Prostate gland (tissue), 2 donors: ENCODE measurements around the gene OSMR. TPM values are rescaled to one million over a fixed set of nuclear protein-coding genes. Genes with fewer than 3 reads are reported as not detected.

Experiments used
- DNase-seq: peaks from one replicate; pipeline ENCODE4 v3.0.0-alpha.2; 2019; ENCODE audit warnings: low spot score
- H3K27ac ChIP-seq, 2 donors: fragments of 200-600 bp; sonication (generic); 2 replicates each; pipeline ENCODE4 v1.5.1; 2017 to 2019
- H3K27me3 ChIP-seq: fragments of 200-600 bp; sonication (generic); replicated peaks from 2 replicates; pipeline ENCODE4 v1.5.1; 2019; ENCODE audit not compliant: insufficient read depth
- H3K36me3 ChIP-seq, 2 donors: fragments of 200-600 bp; sonication (generic); 1 replicate in 1 of 2; 2 replicates in 1 of 2; pipeline versions ENCODE4 v1.5.1 to v1.8.1; 2017 to 2019
- H3K4me1 ChIP-seq: fragments of 200-600 bp; sonication (generic); replicated peaks from 2 replicates; pipeline ENCODE4 v1.5.1; 2019
- H3K4me3 ChIP-seq, 2 donors: fragments of 200-600 bp; sonication (generic); 2 replicates each; pipeline ENCODE4 v1.5.1; 2017 to 2019
- H3K9me3 ChIP-seq: fragments of 200-600 bp; sonication (generic); 2 replicates; pipeline ENCODE4 v1.5.1; 2017
- POLR2A ChIP-seq: fragments of 450-650 bp; IDR thresholded peaks from one replicate; pipeline ENCODE4 v1.6.1; 2016; ENCODE audit warnings: antibody characterized with exemption, mild to moderate bottlenecking
- POLR2AphosphoS5 ChIP-seq: sonication (generic); formaldehyde crosslinking; IDR thresholded peaks from one replicate; pipeline ENCODE4 v1.6.1; 2017; ENCODE audit warnings: antibody characterized with exemption
- WGBS: methylation state at CpG from one replicate; pipeline ENCODE4 v1.1.5; 2018; 5-methylcytosine and 5-hydroxymethylcytosine counted together
- intact Hi-C: fragments of 100-400 bp; cut with DNase I; formaldehyde crosslinking; loops from one replicate; pipeline ENCODE4 v1.14.2; 2022
- total RNA-seq, 2 donors: library from RNA; depleted of rRNA; stranded (reverse); fragments of >200 nt; gene quantifications; one replicate each; pipeline ENCODE4 v1.1.0, GENCODE V29; 2016
- TF ChIP-seq, protein P1 (sequence below), 4 experiments: fragments of 200-600 bp in 2 of 4; fragments of 450-650 bp in 2 of 4; sonication (generic) in 2 of 4; IDR thresholded peaks; 1 replicate in 3 of 4; 2 replicates in 1 of 4; pipeline ENCODE4 v1.5.1; 2016 to 2019; ENCODE audit warnings: antibody characterized with exemption in 4 of 4, mild to moderate bottlenecking in 2 of 4, moderate library complexity in 2 of 4

OSMR gene
- total RNA-seq, 2 donors from 2014 or later = 14.3 to 21.6 TPM

- H3K27ac ChIP-seq = no peak overlapping the region
- 83% methylated on average over 3 of the region's 3 CpGs for WGBS
- intact Hi-C loops = no loop called here
- no peaks in the 10 kb centered on the region for H3K27me3 ChIP-seq
- no peak for DNase-seq
- no peaks in the 10 kb centered on the region for H3K9me3 ChIP-seq
- no peak overlapping the region for H3K4me3 ChIP-seq
- H3K36me3 ChIP-seq = peaks cover 0 to 5% of the 10 kb centered on the region in 2 donors
- TF ChIP-seq POLR2A (no peak), POLR2AphosphoS5 (no peak)
- no peaks in the 10 kb centered on the region for H3K4me1 ChIP-seq
Observed at GRCh38 chr5:38926121-38926520, 80.3 kb downstream of the OSMR start.

DNA sequence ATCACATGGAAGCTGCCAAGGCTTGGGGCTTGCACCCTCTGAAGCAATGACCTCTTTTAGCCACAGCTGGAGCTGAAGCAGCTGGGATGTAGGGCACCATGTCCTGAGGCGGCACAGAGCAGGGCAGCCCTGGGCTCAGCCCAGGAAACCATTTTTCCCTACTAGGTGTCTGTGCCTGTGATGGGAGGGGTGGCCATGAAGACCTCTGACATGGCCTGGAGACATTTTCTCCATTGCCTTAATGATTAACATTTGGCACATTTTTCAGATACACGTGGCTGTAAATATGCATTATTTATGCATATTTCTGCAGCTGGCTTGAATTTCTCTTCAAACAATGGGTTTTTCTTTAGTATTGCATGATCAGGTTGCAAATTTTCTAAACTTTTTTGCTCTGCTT lies 81.7 kb downstream of the OSMR start:
- TF ChIP-seq POLR2A = no peak
- no peak for TF ChIP-seq POLR2AphosphoS5
- TF ChIP-seq, protein P1, sequence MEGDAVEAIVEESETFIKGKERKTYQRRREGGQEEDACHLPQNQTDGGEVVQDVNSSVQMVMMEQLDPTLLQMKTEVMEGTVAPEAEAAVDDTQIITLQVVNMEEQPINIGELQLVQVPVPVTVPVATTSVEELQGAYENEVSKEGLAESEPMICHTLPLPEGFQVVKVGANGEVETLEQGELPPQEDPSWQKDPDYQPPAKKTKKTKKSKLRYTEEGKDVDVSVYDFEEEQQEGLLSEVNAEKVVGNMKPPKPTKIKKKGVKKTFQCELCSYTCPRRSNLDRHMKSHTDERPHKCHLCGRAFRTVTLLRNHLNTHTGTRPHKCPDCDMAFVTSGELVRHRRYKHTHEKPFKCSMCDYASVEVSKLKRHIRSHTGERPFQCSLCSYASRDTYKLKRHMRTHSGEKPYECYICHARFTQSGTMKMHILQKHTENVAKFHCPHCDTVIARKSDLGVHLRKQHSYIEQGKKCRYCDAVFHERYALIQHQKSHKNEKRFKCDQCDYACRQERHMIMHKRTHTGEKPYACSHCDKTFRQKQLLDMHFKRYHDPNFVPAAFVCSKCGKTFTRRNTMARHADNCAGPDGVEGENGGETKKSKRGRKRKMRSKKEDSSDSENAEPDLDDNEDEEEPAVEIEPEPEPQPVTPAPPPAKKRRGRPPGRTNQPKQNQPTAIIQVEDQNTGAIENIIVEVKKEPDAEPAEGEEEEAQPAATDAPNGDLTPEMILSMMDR (IDR thresholded peaks at IDR 0.05) = no peak
- 88% methylated on average over 2 of the region's 2 CpGs for WGBS
- H3K36me3 ChIP-seq = peaks cover 0 to 5% of the 10 kb centered on the region in 2 donors
- intact Hi-C loops = no loop called here
- H3K9me3 ChIP-seq = no peaks in the 10 kb centered on the region
- no peak overlapping the region for H3K4me3 ChIP-seq
- H3K27ac ChIP-seq = no peak overlapping the region
- H3K27me3 ChIP-seq = no peaks in the 10 kb centered on the region
- H3K4me1 ChIP-seq = no peaks in the 10 kb centered on the region
- DNase-seq = no peak

GRCh38 chr5:38929838-38930237 lies 84.0 kb downstream of the OSMR start:
- TF ChIP-seq, protein P1 (IDR thresholded peaks at IDR 0.05) = no peak
- TF ChIP-seq POLR2AphosphoS5 = no peak
- TF ChIP-seq POLR2A = no peak
- Histone ChIP-seq H3K4me1 (no peaks in the 10 kb centered on the region), H3K4me3 (no peak overlapping the region), H3K9me3 (no peaks in the 10 kb centered on the region), H3K36me3 (peaks cover 0 to 9% of the 10 kb centered on the region in 2 donors), H3K27me3 (no peaks in the 10 kb centered on the region), H3K27ac (no peak overlapping the region)
- DNase-seq = no peak
- WGBS = 67% methylated on average over 2 of the region's 2 CpGs
- intact Hi-C loops = no loop called here

GRCh38 chr5:38931731-38932130 lies 85.9 kb downstream of the OSMR start:
- no peak for DNase-seq
- TF ChIP-seq POLR2AphosphoS5 (no peak), POLR2A (no peak)
- TF ChIP-seq, protein P1 (IDR thresholded peaks at IDR 0.05) = no peak
- Histone ChIP-seq H3K27me3 (no peaks in the 10 kb centered on the region), H3K36me3 (peaks cover 0 to 5% of the 10 kb centered on the region in 2 donors), H3K4me3 (no peak overlapping the region), H3K9me3 (no peaks in the 10 kb centered on the region), H3K27ac (no peak overlapping the region), H3K4me1 (no peaks in the 10 kb centered on the region)
- intact Hi-C loops = no loop called here
- WGBS = 91% methylated on average over 4 of the region's 4 CpGs

GRCh38 chr5:38932854-38933408 lies 87.1 kb downstream of the OSMR start:
- peaks cover 0 to 3% of the 10 kb centered on the region in 2 donors for H3K36me3 ChIP-seq
- no peak overlapping the region for H3K4me3 ChIP-seq
- no peaks in the 10 kb centered on the region for H3K4me1 ChIP-seq
- TF ChIP-seq, protein P1 (IDR thresholded peaks at IDR 0.05) = no peak
- TF ChIP-seq POLR2A (no peak), POLR2AphosphoS5 (no peak)
- intact Hi-C loops = no loop called here
- WGBS = 94% methylated on average over 4 of the region's 4 CpGs
- H3K27ac ChIP-seq = no peak overlapping the region
- DNase-seq = no peak
- no peaks in the 10 kb centered on the region for H3K27me3 ChIP-seq
- H3K9me3 ChIP-seq = no peaks in the 10 kb centered on the region
